H1 (cell line): ENCODE measurements around the gene CHFR. TPM values are rescaled to one million over a fixed set of nuclear protein-coding genes. Genes with fewer than 3 reads are reported as not detected.

Experiments used
- CTCF ChIA-PET: fragments of 300-600 bp; sonication (Branson Sonifier 250); formaldehyde crosslinking; loops from one replicate; lab custom pipeline; 2021; ENCODE audit not compliant: partially characterized antibody; lab: Charles Lee
- POLR2A ChIA-PET: fragments of 300-600 bp; sonication (Branson Sonifier 250); formaldehyde crosslinking; loops from one replicate; lab custom pipeline; 2021; ENCODE audit warnings: inconsistent platforms; ENCODE audit not compliant: partially characterized antibody; lab: Charles Lee
- DNase-seq, 2 experiments: peaks; one replicate each; pipeline versions ENCODE4 v3.0.0 to v3.0.0-alpha.2; 2010 to 2022; ENCODE audit warnings: low spot score in 2 of 2, low read depth in 1 of 2, mixed read lengths in 1 of 2
- FAIRE-seq: peaks from 2 replicates; lab custom pipeline; 2011; peaks lifted over from hg19 to GRCh38; lab: Jason Lieb, UNC
- H2AFZ ChIP-seq: 2 replicates; pipeline ENCODE4 v1.8.1; 2012; ENCODE audit warnings: low read length, inconsistent platforms
- H2AK5ac ChIP-seq: 2 replicates; pipeline ENCODE4 v1.6.1; 2013; ENCODE audit warnings: low read depth, low read length
- H2BK120ac ChIP-seq: replicated peaks from 2 replicates; pipeline ENCODE3; 2013; ENCODE audit warnings: low read depth, low read length, inconsistent platforms
- H2BK12ac ChIP-seq: 2 replicates; pipeline ENCODE4 v1.6.1; 2013; ENCODE audit warnings: low read depth, low read length
- H2BK15ac ChIP-seq: 2 replicates; pipeline ENCODE4 v1.6.1; 2013; ENCODE audit warnings: low read length
- H2BK20ac ChIP-seq: 2 replicates; pipeline ENCODE4 v1.6.1; 2013; ENCODE audit warnings: low read length
- H2BK5ac ChIP-seq: 2 replicates; pipeline ENCODE4 v1.6.1; 2013; ENCODE audit warnings: low read depth, low read length
- H3K14ac ChIP-seq: 2 replicates; pipeline ENCODE4 v1.6.1; 2013; ENCODE audit warnings: inconsistent platforms; ENCODE audit not compliant: insufficient read length
- H3K18ac ChIP-seq: 2 replicates; pipeline ENCODE4 v1.6.1; 2013; ENCODE audit warnings: low read length; ENCODE audit errors: extremely low read depth
- H3K23ac ChIP-seq: 2 replicates; pipeline ENCODE4 v1.6.1; 2013; ENCODE audit warnings: inconsistent platforms; ENCODE audit not compliant: insufficient read length
- H3K23me2 ChIP-seq: 2 replicates; pipeline ENCODE4 v1.6.1; 2013; ENCODE audit warnings: low read depth, low read length
- H3K27ac ChIP-seq: 2 replicates; pipeline ENCODE4 v1.6.1; 2011; ENCODE audit warnings: low read depth, low read length, inconsistent platforms
- H3K27me3 ChIP-seq, 4 experiments: replicated peaks in 1 of 4; 1 replicate in 1 of 4; 2 replicates in 3 of 4; pipeline versions ENCODE4 v1.6.1 to v1.8.1; 2011 to 2013; ENCODE audit warnings: low read length in 3 of 4, mild to moderate bottlenecking in 3 of 4, inconsistent platforms in 2 of 4, mixed read lengths in 2 of 4, moderate library complexity in 1 of 4; ENCODE audit not compliant: control insufficient read depth in 3 of 4, insufficient read depth in 3 of 4; ENCODE audit errors: extremely low read depth in 1 of 4
- H3K36me3 ChIP-seq, 4 experiments: 2 replicates each; pipeline versions ENCODE4 v1.6.1 to v1.8.1; 2011 to 2013; ENCODE audit warnings: mild to moderate bottlenecking in 4 of 4, low read length in 3 of 4, moderate library complexity in 2 of 4, control low read depth in 1 of 4, inconsistent platforms in 1 of 4; ENCODE audit not compliant: insufficient read depth in 4 of 4, control insufficient read depth in 2 of 4
- H3K4ac ChIP-seq: replicated peaks from 2 replicates; pipeline ENCODE3; 2013; ENCODE audit warnings: low read length, low read depth, mixed read lengths, inconsistent platforms; ENCODE audit not compliant: insufficient read length
- H3K4me1 ChIP-seq, 4 experiments: replicated peaks in 1 of 4; 1 replicate in 1 of 4; 2 replicates in 3 of 4; pipeline versions ENCODE4 v1.6.1 to v1.8.1; 2011 to 2013; ENCODE audit warnings: low read length in 3 of 4, inconsistent platforms in 2 of 4, mixed read lengths in 1 of 4; ENCODE audit not compliant: insufficient read depth in 4 of 4, control insufficient read depth in 3 of 4
- H3K4me2 ChIP-seq, 2 experiments: 2 replicates each; pipeline versions ENCODE4 v1.6.1 to v1.8.1; 2011 to 2013; ENCODE audit warnings: low read depth in 2 of 2, low read length in 2 of 2, control low read depth in 1 of 2, inconsistent platforms in 1 of 2, mild to moderate bottlenecking in 1 of 2; ENCODE audit not compliant: insufficient read depth in 1 of 2
- H3K4me3 ChIP-seq, 4 experiments: fragments of 200-600, 300-600 bp in 1 of 4; sonication (generic), shearing (Covaris generic), sonication (Bioruptor Twin) in 1 of 4; 2 replicates each; pipeline versions ENCODE4 v1.5.1 to v1.8.1; 2011 to 2016; ENCODE audit warnings: low read length in 4 of 4, low read depth in 3 of 4, control low read depth in 2 of 4, inconsistent platforms in 2 of 4, mild to moderate bottlenecking in 2 of 4, mixed read lengths in 1 of 4, moderate library complexity in 1 of 4; ENCODE audit not compliant: insufficient read depth in 2 of 4; ENCODE audit errors: extremely low read depth in 1 of 4
- H3K56ac ChIP-seq: replicated peaks from 2 replicates; pipeline ENCODE3; 2013; ENCODE audit warnings: low read depth, mild to moderate bottlenecking, mixed read lengths, low read length, inconsistent platforms; ENCODE audit not compliant: insufficient read length
- H3K79me1 ChIP-seq: 2 replicates; pipeline ENCODE4 v1.6.1; 2013; ENCODE audit warnings: low read depth, low read length, control low read depth
- H3K79me2 ChIP-seq, 2 experiments: 2 replicates each; pipeline versions ENCODE4 v1.6.1 to v1.8.1; 2012 to 2013; ENCODE audit warnings: low read length in 2 of 2, mild to moderate bottlenecking in 2 of 2, inconsistent platforms in 1 of 2; ENCODE audit not compliant: insufficient read depth in 2 of 2, control insufficient read depth in 1 of 2
- H3K9ac ChIP-seq, 4 experiments: replicated peaks in 1 of 4; 1 replicate in 1 of 4; 2 replicates in 3 of 4; pipeline versions ENCODE4 v1.6.1 to v1.8.1; 2011 to 2013; ENCODE audit warnings: low read depth in 3 of 4, low read length in 3 of 4, control low read depth in 2 of 4, mild to moderate bottlenecking in 2 of 4, moderate library complexity in 2 of 4, inconsistent platforms in 1 of 4; ENCODE audit errors: extremely low read depth in 1 of 4
- H3K9me3 ChIP-seq, 2 experiments: 2 replicates each; pipeline versions ENCODE4 v1.6.1 to v1.8.1; 2012 to 2013; ENCODE audit warnings: mild to moderate bottlenecking in 2 of 2, moderate library complexity in 2 of 2, control low read depth in 1 of 2, inconsistent platforms in 1 of 2, low read depth in 1 of 2, low read length in 1 of 2, mixed read lengths in 1 of 2; ENCODE audit not compliant: insufficient read depth in 2 of 2
- H4K20me1 ChIP-seq, 2 experiments: replicated peaks in 1 of 2; 2 replicates each; pipeline versions ENCODE3 to v1.8.1; 2011 to 2013; ENCODE audit warnings: inconsistent platforms in 2 of 2, low read length in 2 of 2, mild to moderate bottlenecking in 1 of 2; ENCODE audit not compliant: insufficient read depth in 2 of 2, control insufficient read depth in 1 of 2
- H4K5ac ChIP-seq: 2 replicates; pipeline ENCODE4 v1.6.1; 2013; ENCODE audit warnings: low read length, low read depth, mixed read lengths, inconsistent platforms; ENCODE audit not compliant: insufficient read length
- H4K8ac ChIP-seq: 2 replicates; pipeline ENCODE4 v1.8.0; 2013; ENCODE audit warnings: mild to moderate bottlenecking, moderate library complexity, low read length, inconsistent platforms; ENCODE audit not compliant: insufficient read depth; ENCODE audit errors: extremely low read depth
- H4K91ac ChIP-seq: replicated peaks from 2 replicates; pipeline ENCODE3; 2013; ENCODE audit warnings: low read length, mixed read lengths, inconsistent platforms; ENCODE audit not compliant: insufficient read length
- BRCA1 ChIP-seq: IDR thresholded peaks from 2 replicates; pipeline ENCODE4 v1.6.1; 2012; ENCODE audit warnings: low read depth, low read length, improper control_type of control experiment
- EGR1 ChIP-seq: IDR thresholded peaks from 2 replicates; pipeline ENCODE4 v1.6.1; 2011; ENCODE audit warnings: low read depth, low read length, borderline replicate concordance
- FOSL1 ChIP-seq: IDR thresholded peaks from 2 replicates; pipeline ENCODE4 v1.6.1; 2011; ENCODE audit warnings: mild to moderate bottlenecking, low read depth, low read length, moderate library complexity; ENCODE audit not compliant: insufficient read depth
- HDAC6 ChIP-seq: IDR thresholded peaks from one replicate; pipeline ENCODE4 v1.7.1; 2012; ENCODE audit warnings: low read depth, mild to moderate bottlenecking, inconsistent platforms, low read length, moderate library complexity
- KDM1A ChIP-seq: fragments of 200-600, 300-600 bp; sonication (generic); IDR thresholded peaks from 2 replicates; pipeline ENCODE4 v1.7.1; 2016; ENCODE audit warnings: mild to moderate bottlenecking, low read length, borderline replicate concordance
- KDM4A ChIP-seq: IDR thresholded peaks from one replicate; pipeline ENCODE4 v1.7.1; 2012; ENCODE audit warnings: low read depth, mild to moderate bottlenecking, moderate library complexity, low read length, inconsistent platforms; ENCODE audit not compliant: severe bottlenecking
- POLR2AphosphoS5 ChIP-seq: IDR thresholded peaks from 2 replicates; pipeline ENCODE4 v1.6.1; 2011; ENCODE audit warnings: low read depth, low read length
- POU5F1 ChIP-seq: IDR thresholded peaks from 2 replicates; pipeline ENCODE4 v1.6.1; 2011; ENCODE audit warnings: low read depth, mild to moderate bottlenecking, low read length, moderate library complexity
- RFX5 ChIP-seq: IDR thresholded peaks from 2 replicates; pipeline ENCODE4 v1.6.1; 2011; ENCODE audit warnings: low read depth, low read length, improper control_type of control experiment, borderline replicate concordance
- RNF2 ChIP-seq: fragments of 200-900, 300-1000 bp; sonication (generic); IDR thresholded peaks from 2 replicates; pipeline ENCODE4 v1.7.1; 2016; ENCODE audit warnings: borderline replicate concordance, low read depth, mild to moderate bottlenecking, antibody characterized with exemption, low read length; ENCODE audit not compliant: poor library complexity, severe bottlenecking; ENCODE audit errors: missing control alignments
- TAF1 ChIP-seq: IDR thresholded peaks from 2 replicates; pipeline ENCODE4 v1.6.1; 2011; ENCODE audit warnings: mild to moderate bottlenecking, low read depth, low read length
- TBP ChIP-seq: IDR thresholded peaks from 2 replicates; pipeline ENCODE4 v1.6.1; 2011; ENCODE audit warnings: low read depth, low read length, improper control_type of control experiment
- YY1 ChIP-seq: IDR thresholded peaks from 2 replicates; pipeline ENCODE4 v1.6.1; 2011; ENCODE audit warnings: low read depth, mild to moderate bottlenecking, low read length
- ZNF274 ChIP-seq: IDR thresholded peaks from 2 replicates; pipeline ENCODE4 v1.7.0; 2012; ENCODE audit warnings: low read length, borderline replicate concordance; ENCODE audit errors: extremely low read depth
- WGBS, 2 experiments: shearing (Covaris generic) in 1 of 2; methylation state at CpG; one replicate each; pipeline versions ENCODE4 v1.1.6 to v1.1.7; 2013 to 2015; ENCODE audit warnings: low lambda C conversion rate in 2 of 2, mixed read lengths in 2 of 2, inconsistent platforms in 1 of 2, low coverage in 1 of 2, missing lambda C conversion rate in 1 of 2; ENCODE audit not compliant: insufficient replicate concordance in 2 of 2, insufficient coverage in 1 of 2, insufficient read length in 1 of 2; ENCODE audit errors: extremely low coverage in 1 of 2, missing lambda C conversion rate in 1 of 2; 5-methylcytosine and 5-hydroxymethylcytosine counted together
- polyA plus RNA-seq, 7 experiments: library from polyadenylated mRNA; depleted of rRNA in 3 of 7; stranded (reverse) in 5 of 7; unstranded in 2 of 7; fragments of >200 nt in 5 of 7; fragments of 200-250 nt in 2 of 7; gene quantifications; 1 replicate in 5 of 7; 2 replicates in 1 of 7; 4 replicates in 1 of 7; pipeline versions ENCODE4 v1.2.1 to v1.2.3, GENCODE V29; 2011 to 2013; ENCODE audit warnings: missing spikeins in 2 of 7, mixed read lengths in 2 of 7
- total RNA-seq: library from RNA; stranded (reverse); fragmentation: NEBNext Ultra II Directional; extraction: Animal tissue kit (Norgen Biotek cat#: 25700); gene quantifications from 2 replicates; pipeline ENCODE4 v1.2.1, GENCODE V29; 2021

CHFR gene
- total and polyA plus RNA-seq, 2 of the 8 experiments (the other 6 are each of a cell fraction or from before 2014, with no cell fraction given): 31.4 to 44.6 TPM

DNA sequence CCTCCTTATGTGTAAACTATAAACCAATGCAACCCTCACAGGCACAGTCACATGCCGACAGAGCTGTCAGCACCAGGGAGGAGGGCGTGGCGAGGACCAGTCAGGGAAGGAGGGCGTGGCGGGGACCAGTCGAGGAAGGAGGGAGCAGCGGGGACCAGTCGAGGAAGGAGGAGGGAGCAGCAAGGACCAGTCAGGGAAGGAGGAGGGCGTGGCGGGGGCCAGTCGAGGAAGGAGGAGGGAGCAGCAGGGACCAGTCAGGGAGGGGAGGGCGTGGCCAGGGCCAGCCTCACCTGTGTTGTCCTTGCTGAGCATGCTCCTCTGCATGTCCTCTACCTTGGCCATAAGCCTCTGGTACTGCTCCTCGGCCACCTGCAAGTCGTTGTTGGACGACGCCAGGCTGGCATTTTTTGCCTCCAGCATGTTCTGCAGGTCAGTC, 83.0 kb downstream of the CHFR start:
- no peak for FAIRE-seq
- H3K27ac ChIP-seq: no peak overlapping the region
- H4K5ac ChIP-seq: no peak overlapping the region
- H3K56ac ChIP-seq: no peak overlapping the region
- peaks cover 24 to 65% (median 42%) of the 10 kb centered on the region in 4 experiments; a peak in 7 of 8 replicates for H3K36me3 ChIP-seq
- H3K9ac ChIP-seq: no peak overlapping the region
- no peak overlapping the region for H2AK5ac ChIP-seq
- 84% methylated on average over 13 of the region's 16 CpGs; no CpG with 5 or more reads in 1 of the 2 experiments for WGBS, 2 experiments
- H3K4ac ChIP-seq: no peak overlapping the region
- H3K27me3 ChIP-seq: no peaks in the 10 kb centered on the region
- no peaks in the 10 kb centered on the region; a peak in 1 of 7 replicates for H3K4me1 ChIP-seq
- peaks cover 6% of the 10 kb centered on the region for H3K79me1 ChIP-seq
- H3K23ac ChIP-seq: no peak overlapping the region
- H2AFZ ChIP-seq: no peak overlapping the region
- H2BK5ac ChIP-seq: no peak overlapping the region
- no peak for DNase-seq
- H4K91ac ChIP-seq: no peak overlapping the region
- CTCF ChIA-PET: interaction anchor here (0.6 to 1.7 kb wide), 3 partner anchors 35 to 117 kb away, joined by 3 read pairs; no protein-coding TSS in a partner anchor
- H2BK20ac ChIP-seq: no peak overlapping the region
- no peaks in the 10 kb centered on the region for H3K23me2 ChIP-seq
- H2BK15ac ChIP-seq: no peak overlapping the region
- H4K8ac ChIP-seq: no peak overlapping the region
- H3K79me2 ChIP-seq: peaks cover 0 to 13% of the 10 kb centered on the region in 2 experiments; a peak in 2 of 4 replicates
- no peak overlapping the region for H3K4me2 ChIP-seq
- H2BK120ac ChIP-seq: no peak overlapping the region
- no peak overlapping the region for H2BK12ac ChIP-seq
- POLR2A ChIA-PET: interaction anchor here (0.5 to 1.4 kb wide), 4 partner anchors 19 to 60 kb away, joined by 3 to 4 read pairs (median 3); no protein-coding TSS in a partner anchor
- H3K14ac ChIP-seq: no peak overlapping the region
- H4K20me1 ChIP-seq: peaks cover 12 to 18% of the 10 kb centered on the region in 2 experiments
- no peaks in the 10 kb centered on the region for H3K9me3 ChIP-seq
- H3K18ac ChIP-seq: no peak overlapping the region
- H3K4me3 ChIP-seq: no peak overlapping the region
- TF ChIP-seq BRCA1 (no peak), TBP (no peak), FOSL1 (no peak), ZNF274 (no peak), EGR1 (no peak), KDM1A (no peak), KDM4A (no peak), TAF1 (no peak), HDAC6 (no peak), YY1 (no peak), POU5F1 (no peak), RNF2 (no peak), POLR2AphosphoS5 (no peak), RFX5 (no peak)
